HG02763 (cell line): Measurements from ENCODE around the gene GRIK3.

Experiments
- ATAC-seq: cut with Tn5 transposase; IDR thresholded peaks from one replicate; pipeline ENCODE4 v1.9.1; 2021; ENCODE audit warnings: mild to moderate bottlenecking, moderate library complexity; ENCODE audit not compliant: unreplicated experiment

The GRIK3 gene

GRCh38 chr1:36835696-36836095 lies 198.6 kb downstream of the GRIK3 start:
- no peak for ATAC-seq

DNA sequence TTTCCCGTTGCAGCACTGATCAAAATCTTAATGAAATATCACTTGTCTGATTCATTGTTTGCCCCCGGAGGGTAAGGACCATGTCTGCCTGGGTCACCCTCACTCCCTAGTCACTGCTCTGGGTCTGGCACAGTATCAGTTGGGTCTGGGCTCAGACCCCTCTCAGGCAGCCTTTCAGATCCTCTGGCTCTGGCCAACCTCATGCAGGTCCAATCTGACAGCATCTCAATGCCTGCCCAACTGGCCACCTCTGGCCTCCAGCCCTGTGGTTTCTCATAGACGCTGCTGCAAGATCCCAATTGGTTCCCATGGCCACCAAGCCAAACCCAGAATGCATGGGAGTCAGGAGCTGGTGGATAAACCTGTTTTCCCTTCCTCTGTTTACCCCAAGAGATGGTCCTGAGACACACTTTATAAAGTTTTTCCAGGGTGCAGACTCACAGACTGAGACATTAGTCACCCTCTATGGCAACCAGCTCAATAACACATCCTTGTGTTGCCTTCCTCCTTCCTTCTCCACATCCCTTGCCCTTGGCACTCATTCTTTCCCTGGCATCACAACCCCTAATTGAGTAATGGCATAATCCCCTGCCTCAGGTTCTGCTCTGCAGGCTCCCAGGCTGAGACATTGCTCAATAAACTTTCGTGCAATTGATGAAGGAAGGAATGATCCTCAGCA lies 199.2 kb downstream of the GRIK3 start:
- no peak for ATAC-seq

DNA sequence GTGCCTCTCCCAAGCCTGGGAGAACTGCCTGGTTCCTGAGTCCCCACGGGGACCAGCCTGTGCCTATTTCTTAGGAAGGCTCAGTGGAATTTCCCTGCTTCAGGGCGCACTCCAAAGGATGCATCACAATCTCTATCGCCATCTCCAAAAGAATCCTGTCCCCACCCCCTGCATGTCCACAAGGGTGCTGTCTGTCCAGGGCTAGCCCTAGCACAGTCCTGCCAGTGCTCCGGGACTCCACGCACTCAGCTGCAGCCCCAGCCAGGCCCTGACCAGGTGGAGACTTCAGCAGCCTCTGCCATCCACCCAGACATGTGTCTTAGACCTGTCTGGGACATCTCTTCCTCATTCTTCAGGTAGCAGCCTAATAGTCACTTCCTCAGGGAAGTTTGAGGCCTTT lies 199.7 kb downstream of the GRIK3 start:
- no peak for ATAC-seq

DNA sequence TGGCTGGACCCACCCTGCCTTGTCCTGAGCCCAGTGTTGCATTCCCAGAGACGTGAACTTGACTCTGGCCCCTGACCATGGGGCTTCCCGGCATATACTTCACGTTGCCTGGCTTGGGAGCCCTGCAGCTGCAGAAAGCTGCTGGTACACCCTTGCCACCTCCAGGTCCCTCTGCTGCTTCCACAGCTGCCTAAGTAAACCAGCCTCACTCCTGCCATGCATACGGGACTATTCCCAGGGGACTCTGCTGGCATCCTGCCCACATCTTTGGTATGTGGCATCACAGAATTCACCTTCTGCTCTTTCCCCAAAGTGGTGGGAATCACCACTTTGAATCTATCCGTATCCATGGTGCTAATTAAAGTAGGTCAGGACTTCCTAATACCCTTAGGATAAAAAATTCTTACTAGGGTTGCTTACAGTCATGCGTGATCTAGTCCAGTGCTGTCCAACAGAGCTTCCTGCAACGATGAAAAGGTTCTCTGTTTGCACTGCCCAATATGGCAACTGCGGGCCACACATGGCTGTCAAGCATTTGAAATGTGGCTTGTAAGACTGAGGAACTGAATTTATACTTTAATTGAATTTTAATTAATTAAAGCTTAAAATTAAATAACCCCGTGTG lies 203.0 kb downstream of the GRIK3 start:
- ATAC-seq, result no peak

- ATAC-seq, result no peak
These were observed 204.4 kb downstream of the GRIK3 start for GRCh38 chr1:36829961-36830360.

DNA sequence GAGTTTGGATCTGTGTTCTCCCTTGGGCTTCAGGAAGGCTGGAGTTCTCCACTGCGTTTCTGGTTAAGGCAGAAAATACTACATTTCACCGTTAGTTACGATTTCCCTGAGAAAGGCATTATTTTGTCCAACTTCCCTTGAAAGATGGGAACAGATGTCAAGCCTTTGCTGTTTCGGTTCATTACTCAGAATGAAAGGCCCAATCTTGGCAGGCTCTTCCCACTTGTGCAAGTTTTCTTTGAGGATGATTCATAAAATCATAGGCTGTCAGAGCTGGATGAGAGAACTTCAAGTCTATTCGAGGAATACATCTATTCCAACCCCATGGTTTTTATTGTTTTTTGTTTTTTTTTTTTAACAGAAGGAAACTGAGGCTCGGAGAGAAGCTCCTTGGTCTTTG lies 205.2 kb downstream of the GRIK3 start:
- ATAC-seq, result no peak

DNA sequence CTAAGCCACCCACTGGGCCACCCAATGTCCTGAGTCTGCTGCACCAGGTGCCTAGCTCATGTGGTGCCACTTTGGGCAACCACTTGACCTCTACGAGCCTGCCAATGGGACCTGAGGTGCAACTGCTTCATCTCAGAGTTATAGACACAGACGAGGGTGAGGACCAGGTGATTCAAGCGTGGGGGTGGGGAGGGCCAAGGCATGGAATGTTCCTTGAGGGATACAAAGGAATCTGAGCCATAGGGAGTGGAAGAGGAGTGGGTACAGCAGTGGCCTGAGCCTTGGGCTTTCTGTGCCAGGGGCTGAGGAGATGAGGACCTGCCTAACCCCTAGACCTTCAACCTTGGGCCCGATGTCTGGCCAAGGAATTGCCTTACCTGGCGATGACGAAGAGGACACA lies 209.1 kb downstream of the GRIK3 start:
- ATAC-seq, result no peak

- ATAC-seq, result no peak
These were observed 209.9 kb downstream of the GRIK3 start for GRCh38 chr1:36824390-36824861.

DNA sequence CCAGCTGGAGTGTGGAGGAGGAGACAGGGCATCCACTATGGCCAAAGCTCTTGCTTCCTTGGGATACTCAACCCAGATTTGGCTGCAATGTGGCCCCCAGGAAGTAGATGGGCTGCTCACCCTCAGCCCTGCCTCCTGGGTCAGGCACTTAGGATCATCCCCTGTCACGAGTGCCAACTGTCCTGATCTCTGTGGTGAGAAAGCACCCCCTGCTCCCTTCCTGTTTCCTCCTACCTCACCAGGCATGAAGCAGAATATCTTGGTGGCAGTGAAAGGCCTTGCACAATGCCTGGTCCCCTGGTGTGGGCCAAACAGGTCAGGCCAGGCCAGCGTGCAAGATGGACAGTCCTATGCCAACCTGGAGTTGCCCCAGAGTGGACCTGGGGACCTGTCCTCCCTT lies 211.7 kb downstream of the GRIK3 start:
- no peak for ATAC-seq

DNA sequence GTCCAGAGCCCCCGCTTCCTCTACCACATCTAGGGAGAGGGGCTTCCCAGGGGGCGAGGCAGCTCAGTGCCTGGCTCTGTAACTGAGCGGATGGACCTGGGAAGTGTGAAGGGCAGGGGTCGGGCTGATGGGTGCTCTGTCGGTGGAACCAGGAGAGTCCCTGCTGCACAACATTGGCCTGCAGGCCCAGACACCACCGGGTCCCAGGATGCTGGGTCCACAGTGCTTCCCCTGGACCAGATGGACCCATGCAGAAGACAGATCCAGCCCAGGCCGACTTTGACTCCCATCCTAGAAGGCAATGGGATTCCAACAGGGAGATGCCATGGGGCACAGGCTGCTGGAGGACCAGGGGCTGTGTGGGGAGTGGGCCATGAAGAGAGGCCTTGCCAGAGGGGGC lies 212.9 kb downstream of the GRIK3 start:
- no peak for ATAC-seq

DNA sequence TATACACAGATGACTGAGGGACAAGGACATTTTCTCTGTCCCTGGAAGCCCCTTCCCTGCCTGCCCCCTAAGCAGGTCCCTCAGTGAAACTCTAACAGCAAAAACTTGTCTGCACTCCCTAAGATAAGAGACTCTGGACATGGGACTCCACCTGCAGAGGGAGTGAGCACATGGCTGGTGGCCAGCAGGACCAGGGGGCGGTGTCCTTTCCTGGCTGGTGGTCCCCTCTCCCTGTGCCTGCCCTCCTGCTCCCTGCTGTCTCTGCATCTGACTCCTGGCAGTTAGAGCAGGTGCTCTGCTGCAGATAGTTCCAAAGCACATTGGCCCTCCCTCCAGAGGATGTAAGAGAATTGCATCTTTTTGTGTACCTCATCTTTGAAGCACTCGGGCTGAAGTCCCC lies 215.5 kb downstream of the GRIK3 start:
- no peak for ATAC-seq

DNA sequence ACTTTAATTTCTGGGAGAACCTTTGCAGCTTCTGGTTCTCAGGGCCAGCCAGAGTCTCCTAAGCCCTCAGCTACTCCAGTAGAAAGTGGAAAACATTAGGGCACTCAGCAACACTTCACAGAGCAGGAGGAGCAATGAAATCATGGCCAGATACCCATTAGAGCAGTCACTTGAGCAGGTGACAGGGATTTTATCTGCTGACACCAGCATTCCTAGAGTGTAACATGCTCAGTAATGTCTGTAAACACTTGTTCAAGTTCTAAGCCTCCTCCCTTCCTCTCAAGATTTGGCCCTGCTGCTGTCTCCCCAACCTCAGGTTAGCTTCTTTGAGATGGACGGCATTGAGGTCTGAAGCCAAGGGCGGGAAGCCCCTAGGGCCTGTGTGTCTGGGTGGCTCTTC lies 218.0 kb downstream of the GRIK3 start:
- no peak for ATAC-seq

- ATAC-seq, result no peak
These were observed 219.5 kb downstream of the GRIK3 start for GRCh38 chr1:36814774-36815173.

- no peak for ATAC-seq
These were observed 220.2 kb downstream of the GRIK3 start for GRCh38 chr1:36814083-36814482.

DNA sequence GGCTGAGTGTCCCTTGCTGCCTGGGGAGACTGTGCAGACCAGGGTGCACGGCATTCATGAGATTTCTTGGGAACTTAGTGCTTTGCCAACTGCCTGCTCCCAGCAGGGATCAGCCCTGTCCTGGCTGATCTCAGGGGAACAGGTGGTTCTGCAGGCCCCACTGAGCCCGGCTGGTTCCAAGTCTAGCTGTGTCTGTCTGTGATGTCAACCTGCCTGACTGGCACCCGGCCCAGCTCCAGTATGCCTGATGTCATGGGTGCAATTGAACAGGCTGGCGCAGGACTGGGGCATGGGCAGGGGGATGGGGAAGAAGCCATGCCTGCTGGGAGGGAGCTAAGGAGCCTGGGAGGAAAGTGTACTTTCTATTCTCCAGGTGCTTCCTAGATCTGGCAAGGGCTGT lies 227.1 kb downstream of the GRIK3 start:
- ATAC-seq, result no peak

GRCh38 chr1:36805979-36806640 lies 228.2 kb downstream of the GRIK3 start:
- no peak for ATAC-seq

DNA sequence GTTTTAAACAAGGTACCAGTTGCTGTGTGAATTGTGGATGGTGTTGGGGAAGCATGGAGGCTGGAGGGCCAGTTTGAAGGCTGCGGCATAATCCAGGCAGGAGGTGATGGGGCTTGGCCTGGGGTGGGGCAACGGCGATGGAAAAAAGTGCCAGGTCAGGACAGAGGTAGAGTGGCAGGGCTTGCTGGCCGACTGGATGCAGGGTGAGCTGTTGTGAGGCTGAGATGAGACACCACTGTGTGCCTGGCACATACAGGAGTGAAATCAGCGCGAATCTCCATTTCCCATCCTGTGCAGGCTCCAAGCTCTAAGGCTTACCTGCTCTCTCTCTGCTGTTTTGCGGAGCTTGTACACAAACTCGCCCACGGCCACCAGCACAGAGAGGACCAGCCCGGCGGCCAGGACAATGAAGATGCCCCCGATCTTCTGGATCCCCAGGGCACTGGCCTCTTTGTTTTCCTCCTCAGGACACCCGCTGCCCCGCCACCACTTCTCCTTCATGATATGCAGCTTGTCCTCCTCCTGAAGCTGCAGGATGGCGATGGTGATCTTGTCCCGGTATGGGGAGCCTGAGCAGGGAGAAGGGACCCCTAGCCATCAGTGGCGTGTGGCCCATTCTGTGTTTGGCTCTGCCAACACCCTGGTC lies 229.5 kb downstream of the GRIK3 start:
- ATAC-seq, result no peak

DNA sequence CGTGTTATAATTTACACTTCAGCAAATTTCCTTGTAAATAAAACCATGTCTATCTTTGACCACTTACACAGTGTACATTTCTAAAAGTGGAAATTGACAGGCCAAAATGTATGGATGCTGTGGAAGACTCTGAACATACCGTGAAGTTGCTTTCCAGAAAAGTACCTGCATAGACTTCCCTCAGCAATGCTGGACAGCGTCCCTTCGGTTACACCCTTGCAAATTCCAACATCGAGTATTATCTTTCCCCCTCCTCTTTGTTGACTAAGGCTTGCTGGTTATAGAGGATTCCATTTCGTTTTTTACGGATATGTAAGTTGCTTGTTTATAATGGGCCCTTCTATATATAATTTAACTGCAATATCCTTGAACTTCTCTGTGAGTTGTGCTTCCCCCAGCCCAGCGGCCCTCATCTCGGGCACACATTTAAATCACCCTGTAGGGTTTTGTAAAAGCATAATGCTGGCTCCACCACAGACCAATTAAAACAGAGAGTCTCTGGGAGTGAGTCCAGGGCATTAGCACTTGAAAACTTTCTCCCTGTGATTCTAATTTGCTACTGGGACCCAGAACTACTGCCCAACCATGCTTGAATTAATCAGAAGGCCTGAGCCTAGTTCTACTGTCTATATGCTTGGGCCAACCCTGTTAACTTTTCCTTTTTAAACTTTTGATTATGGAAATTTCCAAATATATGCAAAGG lies 230.3 kb downstream of the GRIK3 start:
- no peak for ATAC-seq

DNA sequence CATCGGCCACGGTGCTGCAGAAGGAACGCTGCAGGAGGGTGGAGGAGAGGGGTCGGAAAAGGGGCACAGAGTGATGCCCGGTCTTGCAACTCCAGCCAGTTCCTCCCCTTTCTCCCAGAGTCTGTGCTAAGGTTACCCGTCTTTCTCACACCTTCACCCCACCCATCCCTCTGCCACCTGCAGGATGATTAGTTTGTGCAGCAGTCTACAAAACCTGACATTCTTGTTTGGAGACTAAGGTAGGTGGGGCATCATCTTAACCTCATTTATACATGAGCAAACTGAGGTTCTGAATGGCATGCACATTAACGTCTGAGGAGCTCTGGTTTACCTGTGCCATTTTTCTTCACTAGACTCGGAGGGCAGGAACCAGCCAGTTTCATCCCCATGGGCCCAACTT lies 232.3 kb downstream of the GRIK3 start:
- ATAC-seq, result no peak

GRCh38 chr1:36797761-36798160 lies 236.6 kb downstream of the GRIK3 start:
- ATAC-seq, result no peak

- ATAC-seq, result no peak
These were observed 237.6 kb downstream of the GRIK3 start for GRCh38 chr1:36796733-36797132.
